Fibroblast of villous mesenchyme (primary cell): ENCODE data around the gene SKI. TPM values are rescaled to one million over a fixed set of nuclear protein-coding genes. Genes with fewer than 3 reads are reported as not detected.

Source experiments
- DNase-seq: peaks from one replicate; pipeline ENCODE4 v3.0.0-alpha.2; 2010; ENCODE audit warnings: low read depth
- H3K4me3 ChIP-seq: 2 replicates; pipeline ENCODE4 v1.5.1; 2011; ENCODE audit warnings: low read depth, mild to moderate bottlenecking, low read length
- total RNA-seq: library from RNA; depleted of rRNA; stranded (reverse); fragments of >200 nt; gene quantifications from 2 replicates; pipeline ENCODE4 v1.2.3, GENCODE V29; 2012
- TF ChIP-seq, protein P1 (sequence below): IDR thresholded peaks from 2 replicates; pipeline ENCODE4 v1.5.1; 2012; ENCODE audit warnings: low read depth, mild to moderate bottlenecking, low read length; ENCODE audit not compliant: insufficient read depth

The SKI gene
- total RNA-seq, 1 donor, result 26.8 TPM

DNA sequence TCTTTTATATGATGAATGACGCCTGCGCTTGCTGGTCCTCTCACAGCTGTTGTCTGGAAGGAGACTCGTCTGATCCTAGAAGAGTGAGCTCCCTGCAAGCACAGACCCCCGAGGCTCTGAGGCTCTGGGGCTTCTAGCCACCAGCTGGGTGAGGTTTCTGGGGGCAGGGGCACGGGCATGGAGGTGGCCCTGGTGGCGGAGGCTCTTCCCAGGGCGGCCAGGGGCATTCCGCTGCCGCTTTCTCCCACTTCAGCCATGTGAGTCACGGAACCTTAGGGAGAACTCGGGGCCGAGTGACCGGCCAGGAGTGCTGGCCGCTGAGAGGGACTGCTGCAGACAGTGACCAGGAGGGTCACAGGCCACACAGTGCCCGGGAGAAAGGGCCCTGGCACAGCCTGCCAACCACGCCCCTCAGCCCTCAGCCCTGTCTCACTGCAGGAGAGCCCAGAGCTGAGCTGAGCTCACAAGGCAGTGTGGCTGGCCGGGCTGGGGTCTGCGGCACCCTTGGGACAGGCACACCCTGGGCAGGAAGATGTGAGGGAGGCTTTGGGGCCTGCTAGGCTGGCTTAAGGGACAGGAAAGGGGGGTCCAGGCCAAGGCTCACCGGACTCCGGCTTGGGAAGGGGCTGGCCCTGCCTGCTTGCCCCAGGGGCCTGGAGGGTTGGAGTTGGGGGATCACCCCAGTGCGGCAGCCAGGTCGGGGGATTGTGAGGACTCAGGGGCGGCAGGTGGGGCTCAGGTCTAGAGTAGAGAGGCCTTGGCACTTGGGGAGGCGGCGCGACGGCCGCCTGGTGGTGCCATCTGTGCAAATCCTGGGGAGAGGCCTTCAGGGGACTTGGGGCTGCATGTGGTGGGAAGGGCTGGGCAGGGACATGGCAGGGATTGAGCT lies 127.5 kb downstream of the SKI start:
- TF ChIP-seq, protein P1, sequence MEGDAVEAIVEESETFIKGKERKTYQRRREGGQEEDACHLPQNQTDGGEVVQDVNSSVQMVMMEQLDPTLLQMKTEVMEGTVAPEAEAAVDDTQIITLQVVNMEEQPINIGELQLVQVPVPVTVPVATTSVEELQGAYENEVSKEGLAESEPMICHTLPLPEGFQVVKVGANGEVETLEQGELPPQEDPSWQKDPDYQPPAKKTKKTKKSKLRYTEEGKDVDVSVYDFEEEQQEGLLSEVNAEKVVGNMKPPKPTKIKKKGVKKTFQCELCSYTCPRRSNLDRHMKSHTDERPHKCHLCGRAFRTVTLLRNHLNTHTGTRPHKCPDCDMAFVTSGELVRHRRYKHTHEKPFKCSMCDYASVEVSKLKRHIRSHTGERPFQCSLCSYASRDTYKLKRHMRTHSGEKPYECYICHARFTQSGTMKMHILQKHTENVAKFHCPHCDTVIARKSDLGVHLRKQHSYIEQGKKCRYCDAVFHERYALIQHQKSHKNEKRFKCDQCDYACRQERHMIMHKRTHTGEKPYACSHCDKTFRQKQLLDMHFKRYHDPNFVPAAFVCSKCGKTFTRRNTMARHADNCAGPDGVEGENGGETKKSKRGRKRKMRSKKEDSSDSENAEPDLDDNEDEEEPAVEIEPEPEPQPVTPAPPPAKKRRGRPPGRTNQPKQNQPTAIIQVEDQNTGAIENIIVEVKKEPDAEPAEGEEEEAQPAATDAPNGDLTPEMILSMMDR, result no peak
- no peak for DNase-seq
- no peak overlapping the region for H3K4me3 ChIP-seq

DNA sequence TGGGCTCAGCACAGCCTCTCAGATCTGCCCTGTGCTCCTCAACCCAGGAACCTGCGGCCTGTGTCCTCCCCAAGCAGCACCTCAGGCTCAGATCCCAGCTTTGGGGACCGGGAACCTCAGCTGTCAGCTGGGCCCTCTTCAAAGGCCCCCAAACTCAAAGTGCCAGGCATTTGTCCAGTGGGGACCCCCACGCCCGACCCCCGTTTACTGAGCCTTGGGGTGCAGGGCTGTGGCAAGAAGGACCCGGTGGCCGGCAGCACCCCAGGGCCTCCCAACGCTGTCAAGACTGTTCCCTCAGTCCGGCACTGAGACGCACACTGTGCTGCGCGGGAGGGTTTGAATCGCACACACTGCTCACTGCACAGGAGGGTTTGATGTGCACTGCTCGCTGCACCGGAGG lies 128.3 kb downstream of the SKI start:
- TF ChIP-seq, protein P1, result no peak
- no peak overlapping the region for H3K4me3 ChIP-seq
- DNase-seq, result no peak

- DNase-seq, result no peak
- TF ChIP-seq, protein P1, result no peak
- H3K4me3 ChIP-seq, result no peak overlapping the region
Observed at GRCh38 chr1:2356911-2357845, 129.1 kb downstream of the SKI start.

- no peak overlapping the region for H3K4me3 ChIP-seq
- no peak for DNase-seq
- TF ChIP-seq, protein P1, result no peak
Observed at GRCh38 chr1:2358072-2358471, 130.0 kb downstream of the SKI start.

- TF ChIP-seq, protein P1, result no peak
- no peak overlapping the region for H3K4me3 ChIP-seq
- no peak for DNase-seq
Observed at GRCh38 chr1:2358651-2359640, 130.8 kb downstream of the SKI start.

Other genes starting within 250 kb of the SKI start
- not detected in 2 replicates for gene CFAP74, start 224.5 kb upstream of the SKI start, total RNA-seq
- not detected in 2 replicates for gene GABRD, start 209.0 kb upstream of the SKI start, total RNA-seq
- 2.6 and 5.2 TPM in 2 replicates for gene PRKCZ, start 177.9 kb upstream of the SKI start, total RNA-seq
- 20.7 and 30.3 TPM in 2 replicates for gene FAAP20, start 33.5 kb upstream of the SKI start, total RNA-seq
- 6.1 and 9.5 TPM in 2 replicates for gene MORN1, start 163.2 kb downstream of the SKI start, total RNA-seq
- 77.6 and 94.1 TPM in 2 replicates for gene RER1, start 163.5 kb downstream of the SKI start, total RNA-seq
- gene PEX10, start 184.2 kb downstream of the SKI start, total RNA-seq, result 28.9 and 34.1 TPM in 2 replicates
- under 0.01 TPM in 2 replicates for gene PLCH2, start 248.0 kb downstream of the SKI start, total RNA-seq